CD14-positive monocyte (primary cell): ENCODE measurements around the gene SELENOH. TPM values are rescaled to one million over a fixed set of nuclear protein-coding genes. Genes with fewer than 3 reads are reported as not detected.
A peak's percentile ranks its signal among the peaks of the same experiment; 100 is the strongest.

ENCODE experiments used
- DNase-seq, 3 donors: peaks; one replicate each; pipeline ENCODE4 v3.0.0-alpha.2; 2011 to 2022
- H2AFZ ChIP-seq: 2 replicates; pipeline ENCODE4 v1.6.0; 2012; ENCODE audit warnings: mild to moderate bottlenecking, low read depth, low read length, inconsistent platforms; ENCODE audit not compliant: insufficient read depth, poor library complexity, severe bottlenecking
- H3K27ac ChIP-seq, 2 donors: 1 replicate in 1 of 2; 2 replicates in 1 of 2; pipeline ENCODE4 v1.5.1; 2012 to 2013; ENCODE audit warnings: low read length in 2 of 2, control low read depth in 1 of 2, inconsistent platforms in 1 of 2, low read depth in 1 of 2, mild to moderate bottlenecking in 1 of 2
- H3K27me3 ChIP-seq, 2 donors: one replicate each; pipeline versions ENCODE4 v1.6.0 to v1.6.1; 2011 to 2013; ENCODE audit warnings: low read length in 2 of 2; ENCODE audit not compliant: control insufficient read depth in 2 of 2, insufficient read depth in 2 of 2
- H3K36me3 ChIP-seq, 2 donors: replicated peaks in 1 of 2; 1 replicate in 1 of 2; 2 replicates in 1 of 2; pipeline versions ENCODE4 v1.5.1 to v1.6.1; 2012 to 2013; ENCODE audit warnings: low read length in 2 of 2, control low read depth in 1 of 2, inconsistent platforms in 1 of 2, mild to moderate bottlenecking in 1 of 2; ENCODE audit not compliant: insufficient read depth in 2 of 2, control insufficient read depth in 1 of 2
- H3K4me1 ChIP-seq, 2 donors: 1 replicate in 1 of 2; 2 replicates in 1 of 2; pipeline versions ENCODE4 v1.5.1 to v1.6.1; 2012 to 2013; ENCODE audit warnings: low read length in 2 of 2, control low read depth in 1 of 2, inconsistent platforms in 1 of 2, mild to moderate bottlenecking in 1 of 2, moderate library complexity in 1 of 2; ENCODE audit not compliant: insufficient read depth in 2 of 2, control insufficient read depth in 1 of 2
- H3K4me2 ChIP-seq: replicated peaks from 2 replicates; pipeline ENCODE3; 2012; ENCODE audit warnings: low read length, moderate library complexity, mild to moderate bottlenecking; ENCODE audit not compliant: poor library complexity, severe bottlenecking; ENCODE audit errors: extremely low read depth
- H3K4me3 ChIP-seq, 3 experiments: fragments of 200-600 bp in 1 of 3; sonication (generic) in 1 of 3; replicated peaks in 1 of 3; 1 replicate in 2 of 3; 2 replicates in 1 of 3; pipeline ENCODE4 v1.5.1; 2011 to 2013; ENCODE audit warnings: low read length in 3 of 3, mild to moderate bottlenecking in 3 of 3, control low read depth in 2 of 3, low read depth in 2 of 3, inconsistent platforms in 1 of 3, moderate library complexity in 1 of 3
- H3K79me2 ChIP-seq: 2 replicates; pipeline ENCODE4 v1.6.0; 2012; ENCODE audit warnings: mild to moderate bottlenecking, control low read depth, inconsistent platforms, low read length, moderate library complexity; ENCODE audit not compliant: insufficient read depth
- H3K9ac ChIP-seq: 2 replicates; pipeline ENCODE4 v1.6.0; 2017; ENCODE audit warnings: low read length, mild to moderate bottlenecking; ENCODE audit not compliant: insufficient read depth, poor library complexity, severe bottlenecking
- H3K9me3 ChIP-seq, 2 donors: replicated peaks in 1 of 2; 1 replicate in 1 of 2; 2 replicates in 1 of 2; pipeline versions ENCODE4 v1.5.1 to v1.6.1; 2012 to 2013; ENCODE audit warnings: low read length in 2 of 2, control low read depth in 1 of 2; ENCODE audit not compliant: control insufficient read depth in 1 of 2, insufficient read depth in 1 of 2
- H4K20me1 ChIP-seq: 2 replicates; pipeline ENCODE4 v1.6.0; 2012; ENCODE audit warnings: mild to moderate bottlenecking, low read length, control low read depth, moderate library complexity; ENCODE audit not compliant: insufficient read depth
- H3K27ac Mint-ChIP-seq, 7 donors: one replicate each; pipeline ENCODE4 v1.8.0; 2020; ENCODE audit warnings: mild to moderate bottlenecking in 7 of 7, mixed read lengths in 7 of 7, moderate library complexity in 6 of 7, inconsistent platforms in 2 of 7
- H3K27me3 Mint-ChIP-seq, 3 donors: one replicate each; pipeline ENCODE4 v1.8.0; 2021 to 2022; ENCODE audit warnings: low read depth in 3 of 3, mild to moderate bottlenecking in 3 of 3, mixed read lengths in 3 of 3, moderate library complexity in 3 of 3, inconsistent platforms in 1 of 3
- H3K36me3 Mint-ChIP-seq, 2 donors: one replicate each; pipeline ENCODE4 v1.8.0; 2020; ENCODE audit warnings: mixed read lengths in 2 of 2, inconsistent platforms in 1 of 2, mild to moderate bottlenecking in 1 of 2
- H3K4me1 Mint-ChIP-seq: one replicate; pipeline ENCODE4 v1.8.0; 2020; ENCODE audit warnings: mild to moderate bottlenecking, mixed read lengths
- H3K4me3 Mint-ChIP-seq, 2 donors: one replicate each; pipeline ENCODE4 v1.8.0; 2020; ENCODE audit warnings: mild to moderate bottlenecking in 2 of 2, mixed read lengths in 2 of 2, moderate library complexity in 1 of 2
- H3K9me3 Mint-ChIP-seq, 7 donors: one replicate each; pipeline ENCODE4 v1.8.0; 2020 to 2022; ENCODE audit warnings: mixed read lengths in 7 of 7, mild to moderate bottlenecking in 6 of 7, moderate library complexity in 6 of 7, inconsistent platforms in 2 of 7
- CTCF ChIP-seq: fragments of 200-600 bp; IDR thresholded peaks from one replicate; pipeline ENCODE4 v1.8.0; 2022; ENCODE audit warnings: antibody characterized with exemption, mild to moderate bottlenecking
- WGBS: methylation state at CpG from one replicate; pipeline ENCODE4 v1.1.5; 2013; ENCODE audit warnings: missing lambda C conversion rate; ENCODE audit not compliant: insufficient coverage; 5-methylcytosine and 5-hydroxymethylcytosine counted together
- intact Hi-C, 2 donors: fragments of 100-400 bp; cut with micrococcal nuclease; formaldehyde crosslinking; loops; one replicate each; pipeline versions ENCODE4 v1.15.0 to v1.15.1; 2023
- polyA plus RNA-seq, 3 donors: library from polyadenylated mRNA; depleted of rRNA in 1 of 3; unstranded in 2 of 3; stranded (reverse) in 1 of 3; fragments of 300-500 nt in 2 of 3; fragments of >200 nt in 1 of 3; fragmentation: Illumina TruSeq in 2 of 3; gene quantifications; 1 replicate in 2 of 3; 2 replicates in 1 of 3; pipeline ENCODE4 v1.2.3, GENCODE V29; 2012 to 2021

The SELENOH gene
- polyA plus RNA-seq, 3 donors, result 99.5 to 260 (median 206) TPM

GRCh38 chr11:57777969-57778317, 36.7 kb downstream of the SELENOH start:
- Mint-ChIP-seq H3K4me1 (peaks cover 68% of the 10 kb centered on the region), H3K27ac (no peak overlapping the region), H3K4me3 (no peak overlapping the region), H3K27me3 (no peaks in the 10 kb centered on the region), H3K9me3 (no peaks in the 10 kb centered on the region), H3K36me3 (peaks cover 26 to 37% of the 10 kb centered on the region in 2 donors)
- H4K20me1 ChIP-seq, result peaks cover 72% of the 10 kb centered on the region
- no peak overlapping the region for H3K4me3 ChIP-seq
- H3K36me3 ChIP-seq, result peaks cover 0 to 9% of the 10 kb centered on the region in 2 donors
- TF ChIP-seq CTCF, result no peak
- no peak overlapping the region for H3K27ac ChIP-seq
- H2AFZ ChIP-seq, result no peak overlapping the region
- peaks cover 24 to 43% of the 10 kb centered on the region in 2 donors for H3K4me1 ChIP-seq
- WGBS, result 100% methylated on average over 3 of the region's 3 CpGs
- intact Hi-C loops, result no loop called here
- H3K4me2 ChIP-seq, result no peak overlapping the region
- DNase-seq, result no peak
- no peaks in the 10 kb centered on the region for H3K9me3 ChIP-seq
- no peaks in the 10 kb centered on the region for H3K27me3 ChIP-seq
- H3K79me2 ChIP-seq, result peaks cover 89% of the 10 kb centered on the region
- H3K9ac ChIP-seq, result no peak overlapping the region

GRCh38 chr11:57778318-57779037, 37.2 kb downstream of the SELENOH start:
- Mint-ChIP-seq H3K27me3 (no peaks in the 10 kb centered on the region), H3K4me1 (peaks cover 66% of the 10 kb centered on the region), H3K9me3 (peaks cover 0 to 2% (median 0%) of the 10 kb centered on the region in 7 donors), H3K36me3 (peaks cover 28 to 37% of the 10 kb centered on the region in 2 donors), H3K4me3 (no peak overlapping the region), H3K27ac (peak overlapping the region in 3 of 7 donors; percentile 8 to 49 (median 27))
- Histone ChIP-seq H3K27ac (no peak overlapping the region), H3K79me2 (peaks cover 84% of the 10 kb centered on the region), H3K36me3 (peaks cover 0 to 9% of the 10 kb centered on the region in 2 donors), H3K4me1 (peaks cover 24 to 43% of the 10 kb centered on the region in 2 donors), H4K20me1 (peaks cover 72% of the 10 kb centered on the region), H2AFZ (no peak overlapping the region), H3K9ac (no peak overlapping the region), H3K4me3 (no peak overlapping the region), H3K27me3 (no peaks in the 10 kb centered on the region), H3K9me3 (no peaks in the 10 kb centered on the region), H3K4me2 (no peak overlapping the region)
- 35% methylated on average over 5 of the region's 6 CpGs for WGBS
- no peak for DNase-seq
- intact Hi-C loops, result no loop called here
- TF ChIP-seq CTCF, result no peak
